Measurements from ENCODE around the gene TRIM71. TPM values are rescaled to one million over a fixed set of nuclear protein-coding genes. Genes with fewer than 3 reads are reported as not detected.

Gene TRIM71
- total RNA-seq, 1 experiment from 2014 or later = 0.18 TPM

DNA sequence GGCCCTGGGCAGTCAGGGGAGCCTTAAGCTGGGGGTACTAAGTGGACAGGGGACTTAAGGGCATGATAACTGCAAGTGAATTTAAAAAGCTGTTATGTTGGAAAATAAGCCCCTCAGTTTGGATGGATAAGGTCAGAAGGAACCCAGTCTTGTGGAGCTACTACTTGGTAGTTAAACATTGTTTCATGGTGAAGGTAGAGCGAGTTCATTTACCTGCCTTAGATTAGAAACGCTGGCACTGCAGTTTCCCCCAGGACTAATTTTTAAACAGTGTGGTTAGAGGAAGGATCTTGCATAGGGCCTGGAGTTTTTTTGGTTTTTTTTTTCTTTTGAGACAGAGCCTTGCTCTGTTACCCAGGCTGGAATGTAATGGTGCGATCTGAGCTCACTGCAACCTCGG lies 31.2 kb downstream of the TRIM71 start:
- intact Hi-C loops (cut with micrococcal nuclease; ENCODE audit: unreplicated experiment) (no loop called here), in situ Hi-C loops (cut with HindIII; ENCODE audit: low pct_unique_long_range_greater_than_20kb, low sequenced_read_pairs) (no loop called here)
- no peaks in the 10 kb centered on the region for H3K36me3 ChIP-seq (ENCODE audit: control insufficient read depth, insufficient read depth, low read length)
- ChIA-PET CTCF (no interaction called here), POLR2A (no interaction called here)
- no peaks in the 10 kb centered on the region for H3K4me1 ChIP-seq (ENCODE audit: control insufficient read depth, insufficient read depth, low read length)
- TF ChIP-seq, protein P1, sequence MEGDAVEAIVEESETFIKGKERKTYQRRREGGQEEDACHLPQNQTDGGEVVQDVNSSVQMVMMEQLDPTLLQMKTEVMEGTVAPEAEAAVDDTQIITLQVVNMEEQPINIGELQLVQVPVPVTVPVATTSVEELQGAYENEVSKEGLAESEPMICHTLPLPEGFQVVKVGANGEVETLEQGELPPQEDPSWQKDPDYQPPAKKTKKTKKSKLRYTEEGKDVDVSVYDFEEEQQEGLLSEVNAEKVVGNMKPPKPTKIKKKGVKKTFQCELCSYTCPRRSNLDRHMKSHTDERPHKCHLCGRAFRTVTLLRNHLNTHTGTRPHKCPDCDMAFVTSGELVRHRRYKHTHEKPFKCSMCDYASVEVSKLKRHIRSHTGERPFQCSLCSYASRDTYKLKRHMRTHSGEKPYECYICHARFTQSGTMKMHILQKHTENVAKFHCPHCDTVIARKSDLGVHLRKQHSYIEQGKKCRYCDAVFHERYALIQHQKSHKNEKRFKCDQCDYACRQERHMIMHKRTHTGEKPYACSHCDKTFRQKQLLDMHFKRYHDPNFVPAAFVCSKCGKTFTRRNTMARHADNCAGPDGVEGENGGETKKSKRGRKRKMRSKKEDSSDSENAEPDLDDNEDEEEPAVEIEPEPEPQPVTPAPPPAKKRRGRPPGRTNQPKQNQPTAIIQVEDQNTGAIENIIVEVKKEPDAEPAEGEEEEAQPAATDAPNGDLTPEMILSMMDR (IDR thresholded peaks at IDR 0.05) = no peak
- TF ChIP-seq TCF7L2 (IDR thresholded peaks at IDR 0.05; ENCODE audit: low read depth, low read length) (no peak), POLR2AphosphoS5 (IDR thresholded peaks at IDR 0.05; ENCODE audit: low read depth, low read length) (no peak), SIN3A (IDR thresholded peaks at IDR 0.05; ENCODE audit: borderline replicate concordance, insufficient read depth, low read depth, low read length) (no peak)
- TF ChIP-seq, protein P2, sequence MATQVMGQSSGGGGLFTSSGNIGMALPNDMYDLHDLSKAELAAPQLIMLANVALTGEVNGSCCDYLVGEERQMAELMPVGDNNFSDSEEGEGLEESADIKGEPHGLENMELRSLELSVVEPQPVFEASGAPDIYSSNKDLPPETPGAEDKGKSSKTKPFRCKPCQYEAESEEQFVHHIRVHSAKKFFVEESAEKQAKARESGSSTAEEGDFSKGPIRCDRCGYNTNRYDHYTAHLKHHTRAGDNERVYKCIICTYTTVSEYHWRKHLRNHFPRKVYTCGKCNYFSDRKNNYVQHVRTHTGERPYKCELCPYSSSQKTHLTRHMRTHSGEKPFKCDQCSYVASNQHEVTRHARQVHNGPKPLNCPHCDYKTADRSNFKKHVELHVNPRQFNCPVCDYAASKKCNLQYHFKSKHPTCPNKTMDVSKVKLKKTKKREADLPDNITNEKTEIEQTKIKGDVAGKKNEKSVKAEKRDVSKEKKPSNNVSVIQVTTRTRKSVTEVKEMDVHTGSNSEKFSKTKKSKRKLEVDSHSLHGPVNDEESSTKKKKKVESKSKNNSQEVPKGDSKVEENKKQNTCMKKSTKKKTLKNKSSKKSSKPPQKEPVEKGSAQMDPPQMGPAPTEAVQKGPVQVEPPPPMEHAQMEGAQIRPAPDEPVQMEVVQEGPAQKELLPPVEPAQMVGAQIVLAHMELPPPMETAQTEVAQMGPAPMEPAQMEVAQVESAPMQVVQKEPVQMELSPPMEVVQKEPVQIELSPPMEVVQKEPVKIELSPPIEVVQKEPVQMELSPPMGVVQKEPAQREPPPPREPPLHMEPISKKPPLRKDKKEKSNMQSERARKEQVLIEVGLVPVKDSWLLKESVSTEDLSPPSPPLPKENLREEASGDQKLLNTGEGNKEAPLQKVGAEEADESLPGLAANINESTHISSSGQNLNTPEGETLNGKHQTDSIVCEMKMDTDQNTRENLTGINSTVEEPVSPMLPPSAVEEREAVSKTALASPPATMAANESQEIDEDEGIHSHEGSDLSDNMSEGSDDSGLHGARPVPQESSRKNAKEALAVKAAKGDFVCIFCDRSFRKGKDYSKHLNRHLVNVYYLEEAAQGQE (IDR thresholded peaks at IDR 0.05; ENCODE audit: insufficient read depth in 1 of 2, low read depth in 2 of 2, low read length in 1 of 2) = no peak
- DNase-seq (ENCODE audit: low read depth, low spot score) (no peak), ATAC-seq (no peak)
- H3K27ac ChIP-seq (ENCODE audit: low read length) = no peak overlapping the region
- H3K4me3 ChIP-seq (ENCODE audit: low read depth in 2 of 2, low read length in 2 of 2) = no peak overlapping the region
- BruUV-seq (replicated peaks) = no TSS peak
- no peaks in the 10 kb centered on the region for H3K27me3 ChIP-seq (ENCODE audit: control insufficient read depth, insufficient read depth, low read length)
- H3K9me3 ChIP-seq (ENCODE audit: control insufficient read depth, insufficient read depth, low read depth, low read length) = no peaks in the 10 kb centered on the region

DNA sequence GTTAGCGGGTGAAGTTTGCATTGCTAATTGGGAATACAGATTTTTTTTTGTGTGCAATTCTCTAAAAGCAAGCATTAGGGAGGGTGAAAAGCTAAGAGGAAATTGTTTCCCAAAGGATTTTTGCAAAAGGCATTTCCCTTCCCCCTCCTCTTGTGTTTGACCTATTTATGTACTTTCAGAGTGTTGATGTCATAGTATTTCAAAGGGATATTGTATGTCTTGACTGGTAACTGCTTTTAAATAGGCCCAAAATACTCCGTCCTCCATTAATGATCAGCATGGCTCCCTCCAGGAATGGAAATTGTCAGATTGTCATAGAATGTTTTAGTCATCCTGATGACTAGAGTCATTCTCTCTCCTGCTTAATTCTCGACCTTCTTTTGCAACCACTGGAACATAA lies 32.4 kb downstream of the TRIM71 start:
- BruUV-seq (replicated peaks) = no TSS peak

More for the DNA sequence above, 32.4 kb downstream of the TRIM71 start:
- DNase-seq (ENCODE audit: low read depth, low spot score) (no peak), ATAC-seq (no peak)
- in situ Hi-C loops (cut with HindIII; ENCODE audit: low pct_unique_long_range_greater_than_20kb, low sequenced_read_pairs) (no loop called here), intact Hi-C loops (cut with micrococcal nuclease; ENCODE audit: unreplicated experiment) (no loop called here)
- no peak overlapping the region for H3K27ac ChIP-seq (ENCODE audit: low read length)
- ChIA-PET POLR2A (no interaction called here), CTCF (no interaction called here)
- H3K36me3 ChIP-seq (ENCODE audit: control insufficient read depth, insufficient read depth, low read length) = no peaks in the 10 kb centered on the region
- no peaks in the 10 kb centered on the region for H3K4me1 ChIP-seq (ENCODE audit: control insufficient read depth, insufficient read depth, low read length)
- TF ChIP-seq, protein P1 (IDR thresholded peaks at IDR 0.05) = no peak
- TF ChIP-seq SIN3A (IDR thresholded peaks at IDR 0.05; ENCODE audit: borderline replicate concordance, insufficient read depth, low read depth, low read length) (no peak), POLR2AphosphoS5 (IDR thresholded peaks at IDR 0.05; ENCODE audit: low read depth, low read length) (no peak), TCF7L2 (IDR thresholded peaks at IDR 0.05; ENCODE audit: low read depth, low read length) (no peak)
- TF ChIP-seq, protein P2 (IDR thresholded peaks at IDR 0.05; ENCODE audit: insufficient read depth in 1 of 2, low read depth in 2 of 2, low read length in 1 of 2) = no peak
- no peaks in the 10 kb centered on the region for H3K9me3 ChIP-seq (ENCODE audit: control insufficient read depth, insufficient read depth, low read depth, low read length)
- no peaks in the 10 kb centered on the region for H3K27me3 ChIP-seq (ENCODE audit: control insufficient read depth, insufficient read depth, low read length)
- no peak overlapping the region for H3K4me3 ChIP-seq (ENCODE audit: low read depth in 2 of 2, low read length in 2 of 2)

Data from Panc1 (cell line).